Epithelial cell of esophagus (primary cell): Measurements from ENCODE around the gene EDRF1.

Source experiments
- DNase-seq: peaks from one replicate; pipeline ENCODE4 v3.0.0; 2010; ENCODE audit warnings: low read depth
- H3K4me3 ChIP-seq: 2 replicates; pipeline ENCODE4 v1.5.1; 2011; ENCODE audit warnings: mild to moderate bottlenecking, low read length, control low read depth
- CTCF ChIP-seq: IDR thresholded peaks from 2 replicates; pipeline ENCODE4 v1.5.1; 2011; ENCODE audit warnings: low read depth, mild to moderate bottlenecking, low read length, control low read depth, inconsistent platforms; ENCODE audit not compliant: insufficient read depth; ENCODE audit errors: missing control alignments

The EDRF1 gene

GRCh38 chr10:125781374-125781773, 61.9 kb downstream of the EDRF1 start:
- no peak for TF ChIP-seq CTCF
- H3K4me3 ChIP-seq: no peak overlapping the region
- no peak for DNase-seq

GRCh38 chr10:125782054-125782453, 62.5 kb downstream of the EDRF1 start:
- DNase-seq: no peak
- H3K4me3 ChIP-seq: no peak overlapping the region
- no peak for TF ChIP-seq CTCF

GRCh38 chr10:125782616-125783015, 63.1 kb downstream of the EDRF1 start:
- DNase-seq: no peak
- TF ChIP-seq CTCF: no peak

GRCh38 chr10:125783408-125783807, 63.9 kb downstream of the EDRF1 start:
- TF ChIP-seq CTCF: no peak

More at GRCh38 chr10:125782616-125783015, 63.1 kb downstream of the EDRF1 start:
- H3K4me3 ChIP-seq: no peak overlapping the region

GRCh38 chr10:125783957-125784356, 64.4 kb downstream of the EDRF1 start:
- TF ChIP-seq CTCF: no peak
- no peak overlapping the region for H3K4me3 ChIP-seq
- no peak for DNase-seq

More at GRCh38 chr10:125783408-125783807, 63.9 kb downstream of the EDRF1 start:
- H3K4me3 ChIP-seq: no peak overlapping the region
- DNase-seq: no peak

- no peak overlapping the region for H3K4me3 ChIP-seq
- no peak for DNase-seq
- TF ChIP-seq CTCF: no peak
These were observed 66.3 kb downstream of the EDRF1 start for GRCh38 chr10:125785791-125786190.

GRCh38 chr10:125788156-125789034, 68.9 kb downstream of the EDRF1 start:
- no peak for DNase-seq

More at GRCh38 chr10:125788156-125789034, 68.9 kb downstream of the EDRF1 start:
- TF ChIP-seq CTCF: no peak
- H3K4me3 ChIP-seq: no peak overlapping the region
